ENCODE results near the gene FAM3D. TPM values are rescaled to one million over a fixed set of nuclear protein-coding genes. Genes with fewer than 3 reads are reported as not detected.
A peak's percentile ranks its signal among the peaks of the same experiment; 100 is the strongest.

FAM3D gene
- total RNA-seq, 1 experiment from 2014 or later, result not detected

GRCh38 chr3:58642846-58643245 lies 23.7 kb downstream of the FAM3D start:
- Histone ChIP-seq H3K4me3 (ENCODE audit: low read depth, low read length, poor library complexity, severe bottlenecking) (no peak overlapping the region), H3K27ac (ENCODE audit: low read depth, low read length, poor library complexity, severe bottlenecking) (no peak overlapping the region), H3K4me1 (ENCODE audit: insufficient read depth, low read length, poor library complexity, severe bottlenecking) (no peaks in the 10 kb centered on the region), H3K27me3 (replicated peaks; ENCODE audit: insufficient read depth, low read depth, low read length, poor library complexity) (no peaks in the 10 kb centered on the region), H3K9me3 (ENCODE audit: low read depth, low read length, poor library complexity, severe bottlenecking) (no peaks in the 10 kb centered on the region), H3K36me3 (ENCODE audit: insufficient read depth, low read length, poor library complexity, severe bottlenecking) (no peaks in the 10 kb centered on the region)
- intact Hi-C loops (cut with micrococcal nuclease; ENCODE audit: unreplicated experiment), result loop anchor here (5.0 kb wide), 1 partner anchor 409 kb away; the partner anchor contains the start of gene CFAP20DC
- no peak for DNase-seq (ENCODE audit: low spot score)
- ChIA-PET POLR2A (ENCODE audit: low non-redundant PET) (interaction anchor here (0.6 kb wide), 1 partner anchor 62 kb away, joined by 3 read pairs; no protein-coding TSS in a partner anchor), CTCF (no interaction called here)
- no TSS peak for BruUV-seq (replicated peaks)
- TF ChIP-seq EZH2 (IDR thresholded peaks at IDR 0.05; ENCODE audit: borderline replicate concordance, low read depth, low read length, poor library complexity, severe bottlenecking), result no peak
- TF ChIP-seq CTCF (conservative IDR thresholded peaks at IDR 0.05; ENCODE audit: low read depth, low read length), result no peak

- Histone ChIP-seq H3K27ac (ENCODE audit: low read depth, low read length, poor library complexity, severe bottlenecking) (no peak overlapping the region), H3K9me3 (ENCODE audit: low read depth, low read length, poor library complexity, severe bottlenecking) (no peaks in the 10 kb centered on the region), H3K4me1 (ENCODE audit: insufficient read depth, low read length, poor library complexity, severe bottlenecking) (no peaks in the 10 kb centered on the region), H3K27me3 (replicated peaks; ENCODE audit: insufficient read depth, low read depth, low read length, poor library complexity) (no peaks in the 10 kb centered on the region), H3K4me3 (ENCODE audit: low read depth, low read length, poor library complexity, severe bottlenecking) (no peak overlapping the region), H3K36me3 (ENCODE audit: insufficient read depth, low read length, poor library complexity, severe bottlenecking) (no peaks in the 10 kb centered on the region)
- POLR2A ChIA-PET (ENCODE audit: low non-redundant PET), result no interaction called here
- no TSS peak for BruUV-seq (replicated peaks)
- CTCF ChIA-PET, result no interaction called here
- TF ChIP-seq CTCF (conservative IDR thresholded peaks at IDR 0.05; ENCODE audit: low read depth, low read length) (peak; percentile 73), EZH2 (IDR thresholded peaks at IDR 0.05; ENCODE audit: borderline replicate concordance, low read depth, low read length, poor library complexity, severe bottlenecking) (no peak)
- intact Hi-C loops (cut with micrococcal nuclease; ENCODE audit: unreplicated experiment), result loop anchor here (5.0 kb wide), 1 partner anchor 411 kb away; the partner anchor contains the start of gene CFAP20DC
- peak; percentile 61 for DNase-seq (ENCODE audit: low spot score)
Observed at GRCh38 chr3:58640700-58641372, 25.7 kb downstream of the FAM3D start.

- CTCF ChIA-PET, result no interaction called here
- intact Hi-C loops (cut with micrococcal nuclease; ENCODE audit: unreplicated experiment), result loop anchor here (5.0 kb wide), 1 partner anchor 412 kb away; the partner anchor contains the start of gene CFAP20DC
- BruUV-seq (replicated peaks), result no TSS peak
Observed at GRCh38 chr3:58639842-58640241, 26.7 kb downstream of the FAM3D start.

More at GRCh38 chr3:58639842-58640241, 26.7 kb downstream of the FAM3D start:
- no peaks in the 10 kb centered on the region for H3K9me3 ChIP-seq (ENCODE audit: low read depth, low read length, poor library complexity, severe bottlenecking)
- no peaks in the 10 kb centered on the region for H3K4me1 ChIP-seq (ENCODE audit: insufficient read depth, low read length, poor library complexity, severe bottlenecking)
- no peak overlapping the region for H3K4me3 ChIP-seq (ENCODE audit: low read depth, low read length, poor library complexity, severe bottlenecking)
- no peaks in the 10 kb centered on the region for H3K36me3 ChIP-seq (ENCODE audit: insufficient read depth, low read length, poor library complexity, severe bottlenecking)
- DNase-seq (ENCODE audit: low spot score), result no peak
- POLR2A ChIA-PET (ENCODE audit: low non-redundant PET), result no interaction called here
- TF ChIP-seq EZH2 (IDR thresholded peaks at IDR 0.05; ENCODE audit: borderline replicate concordance, low read depth, low read length, poor library complexity, severe bottlenecking) (no peak), CTCF (conservative IDR thresholded peaks at IDR 0.05; ENCODE audit: low read depth, low read length) (no peak)
- no peaks in the 10 kb centered on the region for H3K27me3 ChIP-seq (replicated peaks; ENCODE audit: insufficient read depth, low read depth, low read length, poor library complexity)
- H3K27ac ChIP-seq (ENCODE audit: low read depth, low read length, poor library complexity, severe bottlenecking), result no peak overlapping the region
